OCI-LY3 (cell line): ENCODE measurements around the gene NIPSNAP3A.
A peak's percentile ranks its signal among the peaks of the same experiment; 100 is the strongest.

Experiments
- EZH2phosphoT487 ChIP-seq: fragments of 200-600 bp; shearing (Covaris generic); IDR thresholded peaks from 2 replicates; pipeline ENCODE4 v1.6.1; 2018; ENCODE audit warnings: antibody characterized with exemption, mixed run types, low read depth
- TF ChIP-seq, protein P1 (sequence below): fragments of 200-600, 300-600 bp; sonication (generic); IDR thresholded peaks from 2 replicates; pipeline ENCODE4 v1.5.1; 2014; ENCODE audit warnings: antibody characterized with exemption, low read length, low read depth

DNA sequence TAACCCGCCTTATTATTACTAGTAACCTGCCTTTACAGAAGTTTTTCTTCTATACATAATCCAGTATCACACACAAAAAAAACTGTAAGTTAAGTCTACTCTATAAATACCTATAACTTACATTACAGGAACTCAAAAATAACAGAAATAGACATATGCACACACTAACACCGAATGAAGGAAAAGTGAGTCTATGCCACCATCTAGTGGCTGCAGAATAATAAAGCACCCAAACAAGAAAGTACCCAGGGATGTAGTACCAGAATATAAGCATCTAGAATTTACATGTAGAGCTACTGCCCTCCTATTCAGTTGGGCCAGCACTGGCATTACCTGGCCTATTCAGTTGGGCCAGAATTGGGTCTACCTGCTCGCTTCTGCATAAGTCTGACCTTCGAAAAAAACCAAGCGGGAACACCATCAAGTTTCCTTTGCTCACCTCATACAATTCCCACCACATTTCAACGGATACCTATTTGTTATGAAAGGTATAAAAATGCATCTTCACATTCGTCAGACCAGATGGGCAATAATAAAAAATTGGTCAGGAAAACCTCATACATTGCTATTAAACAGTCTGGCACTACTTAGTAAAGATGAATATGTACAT, 4.0 kb upstream of the NIPSNAP3A start:
- TF ChIP-seq, protein P1, sequence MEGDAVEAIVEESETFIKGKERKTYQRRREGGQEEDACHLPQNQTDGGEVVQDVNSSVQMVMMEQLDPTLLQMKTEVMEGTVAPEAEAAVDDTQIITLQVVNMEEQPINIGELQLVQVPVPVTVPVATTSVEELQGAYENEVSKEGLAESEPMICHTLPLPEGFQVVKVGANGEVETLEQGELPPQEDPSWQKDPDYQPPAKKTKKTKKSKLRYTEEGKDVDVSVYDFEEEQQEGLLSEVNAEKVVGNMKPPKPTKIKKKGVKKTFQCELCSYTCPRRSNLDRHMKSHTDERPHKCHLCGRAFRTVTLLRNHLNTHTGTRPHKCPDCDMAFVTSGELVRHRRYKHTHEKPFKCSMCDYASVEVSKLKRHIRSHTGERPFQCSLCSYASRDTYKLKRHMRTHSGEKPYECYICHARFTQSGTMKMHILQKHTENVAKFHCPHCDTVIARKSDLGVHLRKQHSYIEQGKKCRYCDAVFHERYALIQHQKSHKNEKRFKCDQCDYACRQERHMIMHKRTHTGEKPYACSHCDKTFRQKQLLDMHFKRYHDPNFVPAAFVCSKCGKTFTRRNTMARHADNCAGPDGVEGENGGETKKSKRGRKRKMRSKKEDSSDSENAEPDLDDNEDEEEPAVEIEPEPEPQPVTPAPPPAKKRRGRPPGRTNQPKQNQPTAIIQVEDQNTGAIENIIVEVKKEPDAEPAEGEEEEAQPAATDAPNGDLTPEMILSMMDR: peak; percentile 82
- no peak for TF ChIP-seq EZH2phosphoT487
